Endothelial cell of umbilical vein (primary cell): ENCODE measurements around the gene AMHR2. TPM values are rescaled to one million over a fixed set of nuclear protein-coding genes. Genes with fewer than 3 reads are reported as not detected.

ENCODE experiments used
- BruUV-seq: library from RNA; stranded (reverse); fragments of 400-500 nt; replicated peaks from 2 replicates; lab custom pipeline; 2021; lab: Mats Ljungman, UMichigan
- CTCF ChIA-PET: fragments of 300-600, 350-600 bp; sonication (Branson Sonifier 250); formaldehyde crosslinking; loops from one replicate; lab custom pipeline; 2021; ENCODE audit warnings: antibody characterized with exemption, inconsistent platforms; lab: Charles Lee
- POLR2A ChIA-PET: fragments of 300-600, 350-600 bp; sonication (Branson Sonifier 250); formaldehyde crosslinking; loops from one replicate; lab custom pipeline; 2021; ENCODE audit warnings: antibody characterized with exemption, inconsistent platforms; lab: Charles Lee
- DNase-seq: peaks from one replicate; pipeline ENCODE4 v3.0.0-alpha.2; 2011; ENCODE audit warnings: low read depth, low spot score
- FAIRE-seq: peaks from 2 replicates; lab custom pipeline; 2011; peaks lifted over from hg19 to GRCh38; lab: Jason Lieb, UNC
- H2AFZ ChIP-seq: 2 replicates; pipeline ENCODE4 v1.6.0; 2012; ENCODE audit warnings: low read depth, low read length, control low read depth, inconsistent platforms
- H3K27ac ChIP-seq: 2 replicates; pipeline ENCODE4 v1.5.1; 2011; ENCODE audit warnings: low read depth, mild to moderate bottlenecking, control low read depth, low read length, moderate library complexity; ENCODE audit not compliant: insufficient read depth
- H3K27me3 ChIP-seq, 2 experiments: 2 replicates each; pipeline versions ENCODE4 v1.6.0 to v1.6.1; 2011; ENCODE audit warnings: low read length in 2 of 2, mixed read lengths in 1 of 2; ENCODE audit not compliant: control insufficient read depth in 2 of 2, insufficient read depth in 2 of 2
- H3K36me3 ChIP-seq, 2 experiments: 2 replicates in 1 of 2; 3 replicates in 1 of 2; pipeline ENCODE4 v1.5.1; 2011; ENCODE audit warnings: low read length in 2 of 2, mild to moderate bottlenecking in 1 of 2, moderate library complexity in 1 of 2; ENCODE audit not compliant: control insufficient read depth in 2 of 2, insufficient read depth in 2 of 2; ENCODE audit errors: extremely low read depth in 1 of 2
- H3K4me1 ChIP-seq: 3 replicates; pipeline ENCODE4 v1.5.1; 2011; ENCODE audit warnings: mild to moderate bottlenecking, low read length; ENCODE audit not compliant: control insufficient read depth, insufficient read depth; ENCODE audit errors: extremely low read depth
- H3K4me2 ChIP-seq: 2 replicates; pipeline ENCODE4 v1.6.1; 2011; ENCODE audit warnings: low read length, control low read depth, mixed read lengths; ENCODE audit not compliant: insufficient read depth
- H3K4me3 ChIP-seq, 3 experiments: fragments of 200-600 bp in 1 of 3; sonication (generic), shearing (Covaris generic) in 1 of 3; replicated peaks in 1 of 3; 2 replicates each; pipeline ENCODE4 v1.5.1; 2011 to 2016; ENCODE audit warnings: control low read depth in 3 of 3, low read length in 3 of 3, mild to moderate bottlenecking in 2 of 3, inconsistent platforms in 1 of 3, low read depth in 1 of 3, moderate library complexity in 1 of 3; ENCODE audit not compliant: insufficient read depth in 1 of 3
- H3K79me2 ChIP-seq: 2 replicates; pipeline ENCODE4 v1.6.0; 2012; ENCODE audit warnings: low read length, inconsistent platforms; ENCODE audit not compliant: control insufficient read depth, insufficient read depth
- H3K9ac ChIP-seq: replicated peaks from 2 replicates; pipeline ENCODE3; 2011; ENCODE audit warnings: low read length, control low read depth; ENCODE audit not compliant: insufficient read depth; ENCODE audit errors: extremely low read depth
- H3K9me1 ChIP-seq: replicated peaks from 3 replicates; pipeline ENCODE4 v1.6.0; 2011; ENCODE audit warnings: mild to moderate bottlenecking, low read length; ENCODE audit not compliant: control insufficient read depth, insufficient read depth; ENCODE audit errors: extremely low read depth
- H3K9me3 ChIP-seq: replicated peaks from 2 replicates; pipeline ENCODE4 v1.5.1; 2012; ENCODE audit warnings: low read length, inconsistent platforms; ENCODE audit not compliant: control insufficient read depth, insufficient read depth
- H4K20me1 ChIP-seq: replicated peaks from 2 replicates; pipeline ENCODE3; 2011; ENCODE audit warnings: mild to moderate bottlenecking, low read length; ENCODE audit not compliant: control insufficient read depth, insufficient read depth; ENCODE audit errors: extremely low read depth
- EZH2 ChIP-seq: IDR thresholded peaks from 2 replicates; pipeline ENCODE4 v1.6.1; 2012; ENCODE audit warnings: borderline replicate concordance, low read depth, mild to moderate bottlenecking, moderate library complexity, low read length, inconsistent platforms; ENCODE audit not compliant: severe bottlenecking
- FOS ChIP-seq: IDR thresholded peaks from 2 replicates; pipeline ENCODE4 v1.6.1; 2011; ENCODE audit warnings: mild to moderate bottlenecking, low read length, moderate library complexity, borderline replicate concordance; ENCODE audit not compliant: insufficient read depth
- GATA2 ChIP-seq: IDR thresholded peaks from 2 replicates; pipeline ENCODE4 v1.7.0; 2011; ENCODE audit warnings: low read depth, mild to moderate bottlenecking, moderate library complexity, mixed read lengths, low read length; ENCODE audit not compliant: insufficient read length, insufficient read depth
- JUN ChIP-seq: IDR thresholded peaks from 2 replicates; pipeline ENCODE4 v1.6.1; 2011; ENCODE audit warnings: borderline replicate concordance, low read depth; ENCODE audit not compliant: insufficient read length, insufficient read depth
- MAX ChIP-seq: IDR thresholded peaks from 2 replicates; pipeline ENCODE4 v1.6.1; 2011; ENCODE audit not compliant: insufficient read depth, insufficient read length
- MYC ChIP-seq: IDR thresholded peaks from one replicate; pipeline ENCODE4 v1.6.1; 2011; ENCODE audit warnings: mild to moderate bottlenecking, low read depth, low read length
- POLR2A ChIP-seq: IDR thresholded peaks from 2 replicates; pipeline ENCODE4 v1.6.1; 2012; ENCODE audit warnings: low read depth, mild to moderate bottlenecking, control low read depth, low read length
- POLR2AphosphoS5 ChIP-seq: IDR thresholded peaks from 2 replicates; pipeline ENCODE4 v1.6.1; 2012; ENCODE audit warnings: low read depth, mild to moderate bottlenecking, control low read depth, low read length, moderate library complexity; ENCODE audit not compliant: insufficient read depth
- dilution Hi-C: fragments of 300-500 bp; cut with MboI; formaldehyde crosslinking; loops from one replicate; pipeline ENCODE4 v1.15.0; 2019; ENCODE audit warnings: low sequenced_read_pairs; ENCODE audit not compliant: extremely low pct_ligation_motif_present
- intact Hi-C: fragments of 100-400 bp; cut with micrococcal nuclease; formaldehyde crosslinking; loops from one replicate; pipeline ENCODE4 v1.10.0; 2022
- polyA plus RNA-seq, 4 experiments: library from polyadenylated mRNA; depleted of rRNA in 3 of 4; stranded (reverse) in 3 of 4; unstranded in 1 of 4; fragments of >200 nt; gene quantifications; 2 replicates each; pipeline versions ENCODE4 v1.2.1 to v1.2.3, GENCODE V29; 2011 to 2012; ENCODE audit warnings: missing spikeins in 1 of 4
- total RNA-seq: library from RNA; stranded (reverse); gene quantifications from 2 replicates; pipeline ENCODE4 v1.2.3, GENCODE V29; 2021
- TF ChIP-seq, protein P1 (sequence below), 2 donors: IDR thresholded peaks; 1 replicate in 1 of 2; 2 replicates in 1 of 2; pipeline ENCODE4 v1.5.1; 2011; ENCODE audit warnings: low read length in 2 of 2, mild to moderate bottlenecking in 2 of 2, moderate library complexity in 2 of 2, control low read depth in 1 of 2, inconsistent platforms in 1 of 2, low read depth in 1 of 2; ENCODE audit not compliant: insufficient read depth in 1 of 2; ENCODE audit errors: extremely low read depth in 1 of 2

The AMHR2 gene
- total and polyA plus RNA-seq, 2 donors (not counting 3 experiments of a cell fraction or from before 2014, with no cell fraction given): not detected

- Histone ChIP-seq H3K9me3 (no peaks in the 10 kb centered on the region), H4K20me1 (peaks cover 16% of the 10 kb centered on the region), H3K79me2 (peaks cover 38% of the 10 kb centered on the region), H3K36me3 (peaks cover 15 to 17% of the 10 kb centered on the region in 2 experiments), H3K4me1 (peaks cover 12% of the 10 kb centered on the region), H3K9ac (no peak overlapping the region), H2AFZ (no peak overlapping the region), H3K4me3 (no peak overlapping the region), H3K9me1 (no peaks in the 10 kb centered on the region), H3K27me3 (no peaks in the 10 kb centered on the region), H3K4me2 (no peak overlapping the region), H3K27ac (no peak overlapping the region)
- BruUV-seq: no TSS peak
- no peak for TF ChIP-seq MYC
- TF ChIP-seq, protein P1, sequence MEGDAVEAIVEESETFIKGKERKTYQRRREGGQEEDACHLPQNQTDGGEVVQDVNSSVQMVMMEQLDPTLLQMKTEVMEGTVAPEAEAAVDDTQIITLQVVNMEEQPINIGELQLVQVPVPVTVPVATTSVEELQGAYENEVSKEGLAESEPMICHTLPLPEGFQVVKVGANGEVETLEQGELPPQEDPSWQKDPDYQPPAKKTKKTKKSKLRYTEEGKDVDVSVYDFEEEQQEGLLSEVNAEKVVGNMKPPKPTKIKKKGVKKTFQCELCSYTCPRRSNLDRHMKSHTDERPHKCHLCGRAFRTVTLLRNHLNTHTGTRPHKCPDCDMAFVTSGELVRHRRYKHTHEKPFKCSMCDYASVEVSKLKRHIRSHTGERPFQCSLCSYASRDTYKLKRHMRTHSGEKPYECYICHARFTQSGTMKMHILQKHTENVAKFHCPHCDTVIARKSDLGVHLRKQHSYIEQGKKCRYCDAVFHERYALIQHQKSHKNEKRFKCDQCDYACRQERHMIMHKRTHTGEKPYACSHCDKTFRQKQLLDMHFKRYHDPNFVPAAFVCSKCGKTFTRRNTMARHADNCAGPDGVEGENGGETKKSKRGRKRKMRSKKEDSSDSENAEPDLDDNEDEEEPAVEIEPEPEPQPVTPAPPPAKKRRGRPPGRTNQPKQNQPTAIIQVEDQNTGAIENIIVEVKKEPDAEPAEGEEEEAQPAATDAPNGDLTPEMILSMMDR (IDR thresholded peaks at IDR 0.05; ENCODE audit: extremely low read depth in 1 of 2, insufficient read depth in 1 of 2, low read depth in 1 of 2, low read length in 2 of 2): no peak
- TF ChIP-seq MAX: no peak
- TF ChIP-seq FOS: no peak
- no peak for TF ChIP-seq EZH2
- TF ChIP-seq GATA2: no peak
- TF ChIP-seq POLR2AphosphoS5: no peak
- no peak for TF ChIP-seq POLR2A
- no peak for TF ChIP-seq JUN
- POLR2A ChIA-PET: no interaction called here
- CTCF ChIA-PET: interaction anchor here (1.0 to 1.6 kb wide), 5 partner anchors 11 to 130 kb away, joined by 3 to 5 read pairs (median 4); partner anchors contain the start of gene AAAS
- intact Hi-C loops: loop anchor here (1.0 to 5.0 kb wide), 3 partner anchors 10 to 226 kb away; partner anchors contain the start of genes ATP5MC2 and PRR13
- no peak for FAIRE-seq
- dilution Hi-C loops: no loop called here
- no peak for DNase-seq
Observed at GRCh38 chr12:53450936-53451335, 27.3 kb downstream of the AMHR2 start.
